ENCODE measurements around the gene PRKN. TPM values are rescaled to one million over a fixed set of nuclear protein-coding genes. Genes with fewer than 3 reads are reported as not detected.
"Not testable (repeated sequence)": the region's sequence is repeated elsewhere in the genome, so short reads cannot be mapped to it uniquely, and the experiment has no call there.

Gene PRKN
- total RNA-seq, 1 experiment from 2014 or later = 0.34 TPM

- no peaks in the 10 kb centered on the region for H3K4me1 ChIP-seq
- CTCF ChIA-PET = no interaction called here
- no peak overlapping the region for H3K27ac Mint-ChIP-seq (ENCODE audit: unreplicated experiment)
These were observed 837.3 kb downstream of the PRKN start for GRCh38 chr6:161890133-161890831.

DNA sequence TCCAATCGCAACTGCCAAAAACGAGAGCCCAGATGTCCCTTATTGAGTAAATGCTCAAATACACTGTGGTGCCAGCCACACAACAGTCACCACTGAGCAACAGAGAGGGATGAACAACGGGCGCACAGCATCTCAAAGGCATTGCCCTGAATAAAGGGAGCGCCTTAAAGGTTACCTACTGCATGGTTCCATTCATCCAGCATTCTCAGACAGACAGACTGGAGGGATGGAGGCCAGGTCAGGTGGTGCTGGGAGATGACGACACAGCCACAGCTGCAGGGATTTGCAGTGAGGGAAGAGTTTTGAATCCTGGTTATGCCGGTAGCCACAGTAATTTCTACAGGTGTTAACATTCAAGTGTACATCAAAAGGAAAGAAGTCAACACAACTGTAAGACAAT lies 838.2 kb downstream of the PRKN start:
- DNase-seq = no peak
- Mint-ChIP-seq H3K27ac (ENCODE audit: unreplicated experiment) (no peak overlapping the region), H3K36me3 (ENCODE audit: insufficient read depth, unreplicated experiment) (no peaks in the 10 kb centered on the region), H3K27me3 (ENCODE audit: insufficient read depth, unreplicated experiment) (peaks cover 11% of the 10 kb centered on the region), H3K9me3 (ENCODE audit: unreplicated experiment) (no peaks in the 10 kb centered on the region), H3K4me3 (ENCODE audit: unreplicated experiment) (no peak overlapping the region), H3K4me1 (ENCODE audit: low read depth, unreplicated experiment) (no peaks in the 10 kb centered on the region)
- Histone ChIP-seq H3K9me3 (no peaks in the 10 kb centered on the region), H3K27me3 (replicated peaks; ENCODE audit: control insufficient read depth, insufficient read depth, low read length) (no peaks in the 10 kb centered on the region), H3K4me1 (no peaks in the 10 kb centered on the region), H3K4me3 (ENCODE audit: low read depth, low read length) (no peak overlapping the region), H3K36me3 (ENCODE audit: control insufficient read depth, insufficient read depth, low read length) (no peaks in the 10 kb centered on the region)
- no TSS peak for BruUV-seq (replicated peaks)
- intact Hi-C loops (cut with micrococcal nuclease; ENCODE audit: unreplicated experiment) = no loop called here
- ChIA-PET POLR2A (no interaction called here), CTCF (no interaction called here)
- no peak for TF ChIP-seq CTCF (IDR thresholded peaks at IDR 0.05; ENCODE audit: insufficient read depth in 1 of 2, low read depth in 1 of 2, low read length in 1 of 2, severe bottlenecking in 1 of 2, unreplicated experiment in 1 of 2)

More at GRCh38 chr6:161890133-161890831, 837.3 kb downstream of the PRKN start:
- no peak for TF ChIP-seq CTCF (IDR thresholded peaks at IDR 0.05; ENCODE audit: insufficient read depth in 1 of 2, low read depth in 1 of 2, low read length in 1 of 2, severe bottlenecking in 1 of 2, unreplicated experiment in 1 of 2)
- H3K36me3 Mint-ChIP-seq (ENCODE audit: insufficient read depth, unreplicated experiment) = no peaks in the 10 kb centered on the region
- BruUV-seq (replicated peaks) = no TSS peak
- DNase-seq = no peak
- Histone ChIP-seq H3K36me3 (ENCODE audit: control insufficient read depth, insufficient read depth, low read length) (no peaks in the 10 kb centered on the region), H3K4me3 (ENCODE audit: low read depth, low read length) (no peak overlapping the region), H3K27me3 (replicated peaks; ENCODE audit: control insufficient read depth, insufficient read depth, low read length) (no peaks in the 10 kb centered on the region), H3K9me3 (no peaks in the 10 kb centered on the region)
- no peaks in the 10 kb centered on the region for H3K4me1 Mint-ChIP-seq (ENCODE audit: low read depth, unreplicated experiment)
- peaks cover 14% of the 10 kb centered on the region for H3K27me3 Mint-ChIP-seq (ENCODE audit: insufficient read depth, unreplicated experiment)
- POLR2A ChIA-PET = no interaction called here
- no peak overlapping the region for H3K4me3 Mint-ChIP-seq (ENCODE audit: unreplicated experiment)
- no peaks in the 10 kb centered on the region for H3K9me3 Mint-ChIP-seq (ENCODE audit: unreplicated experiment)
- intact Hi-C loops (cut with micrococcal nuclease; ENCODE audit: unreplicated experiment) = no loop called here

GRCh38 chr6:161886545-161886944 lies 841.0 kb downstream of the PRKN start:
- H3K36me3 Mint-ChIP-seq (ENCODE audit: insufficient read depth, unreplicated experiment); H3K4me1 ChIP-seq; BruUV-seq (replicated peaks); H3K27me3 ChIP-seq (replicated peaks; ENCODE audit: control insufficient read depth, insufficient read depth, low read length); H3K36me3 ChIP-seq (ENCODE audit: control insufficient read depth, insufficient read depth, low read length); H3K9me3 ChIP-seq; H3K27ac Mint-ChIP-seq (ENCODE audit: unreplicated experiment); POLR2A ChIA-PET; H3K4me1 Mint-ChIP-seq (ENCODE audit: low read depth, unreplicated experiment); H3K4me3 Mint-ChIP-seq (ENCODE audit: unreplicated experiment); H3K27me3 Mint-ChIP-seq (ENCODE audit: insufficient read depth, unreplicated experiment); H3K4me3 ChIP-seq (ENCODE audit: low read depth, low read length); CTCF ChIA-PET; intact Hi-C loops (cut with micrococcal nuclease; ENCODE audit: unreplicated experiment); DNase-seq; H3K9me3 Mint-ChIP-seq (ENCODE audit: unreplicated experiment): not testable (repeated sequence)

DNA sequence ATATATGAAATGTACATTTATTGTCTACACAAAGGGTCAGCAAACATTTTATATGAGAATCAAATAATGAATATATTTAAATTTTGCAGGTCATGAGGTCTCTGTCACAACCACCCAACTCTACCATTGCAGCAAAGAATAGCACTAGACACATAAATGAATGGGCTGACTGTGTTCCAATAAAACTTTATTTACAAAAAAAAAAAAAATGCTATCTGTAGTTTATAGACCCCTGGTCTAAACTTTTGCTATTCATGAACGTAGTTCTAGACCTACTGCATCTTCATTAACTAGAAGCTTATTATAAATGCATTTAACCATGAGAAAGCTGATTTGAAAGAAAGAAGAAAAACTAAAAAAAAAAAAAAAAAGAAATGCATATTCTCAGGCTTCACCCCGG lies 842.8 kb downstream of the PRKN start:
- intact Hi-C loops (cut with micrococcal nuclease; ENCODE audit: unreplicated experiment) = no loop called here
- Mint-ChIP-seq H3K9me3 (ENCODE audit: unreplicated experiment) (no peaks in the 10 kb centered on the region), H3K27ac (ENCODE audit: unreplicated experiment) (no peak overlapping the region), H3K4me1 (ENCODE audit: low read depth, unreplicated experiment) (no peaks in the 10 kb centered on the region), H3K27me3 (ENCODE audit: insufficient read depth, unreplicated experiment) (peaks cover 5% of the 10 kb centered on the region), H3K36me3 (ENCODE audit: insufficient read depth, unreplicated experiment) (no peaks in the 10 kb centered on the region), H3K4me3 (ENCODE audit: unreplicated experiment) (no peak overlapping the region)
- no peaks in the 10 kb centered on the region for H3K36me3 ChIP-seq (ENCODE audit: control insufficient read depth, insufficient read depth, low read length)
- TF ChIP-seq CTCF (IDR thresholded peaks at IDR 0.05; ENCODE audit: insufficient read depth in 1 of 2, low read depth in 1 of 2, low read length in 1 of 2, severe bottlenecking in 1 of 2, unreplicated experiment in 1 of 2) = no peak
- no peak for DNase-seq
- H3K9me3 ChIP-seq = no peaks in the 10 kb centered on the region
- POLR2A ChIA-PET = no interaction called here
- H3K27me3 ChIP-seq (replicated peaks; ENCODE audit: control insufficient read depth, insufficient read depth, low read length) = no peaks in the 10 kb centered on the region
- no peaks in the 10 kb centered on the region for H3K4me1 ChIP-seq
- CTCF ChIA-PET = no interaction called here
- H3K4me3 ChIP-seq (ENCODE audit: low read depth, low read length) = no peak overlapping the region
- no TSS peak for BruUV-seq (replicated peaks)
